Astrocyte (in vitro differentiated cells and primary cell): Measurements from ENCODE around the gene PLB1. TPM values are rescaled to one million over a fixed set of nuclear protein-coding genes. Genes with fewer than 3 reads are reported as not detected.
A peak's percentile ranks its signal among the peaks of the same experiment; 100 is the strongest.

Experiments
- DNase-seq: peaks from one replicate; pipeline ENCODE4 v3.0.0-alpha.2; 2010; ENCODE audit warnings: low read depth
- FAIRE-seq: peaks from 2 replicates; lab custom pipeline; 2011; peaks lifted over from hg19 to GRCh38; lab: Jason Lieb, UNC
- H2AFZ ChIP-seq: 2 replicates; pipeline ENCODE4 v1.6.0; 2012; ENCODE audit warnings: low read depth, low read length, inconsistent platforms
- H3K27ac ChIP-seq: 2 replicates; pipeline ENCODE4 v1.5.1; 2011; ENCODE audit warnings: low read depth, low read length, inconsistent platforms
- H3K27me3 ChIP-seq: 2 replicates; pipeline ENCODE4 v1.6.0; 2011; ENCODE audit warnings: low read length, inconsistent platforms; ENCODE audit not compliant: insufficient read depth
- H3K36me3 ChIP-seq: 2 replicates; pipeline ENCODE4 v1.5.1; 2011; ENCODE audit warnings: low read length, inconsistent platforms; ENCODE audit not compliant: insufficient read depth
- H3K4me1 ChIP-seq: 2 replicates; pipeline ENCODE4 v1.5.1; 2011; ENCODE audit warnings: low read length, inconsistent platforms; ENCODE audit not compliant: insufficient read depth
- H3K4me2 ChIP-seq: 2 replicates; pipeline ENCODE4 v1.6.0; 2012; ENCODE audit warnings: low read length, inconsistent platforms
- H3K4me3 ChIP-seq: 2 replicates; pipeline ENCODE4 v1.5.1; 2011; ENCODE audit warnings: low read depth, mild to moderate bottlenecking, low read length, inconsistent platforms; ENCODE audit not compliant: insufficient read depth
- H3K79me2 ChIP-seq: 2 replicates; pipeline ENCODE4 v1.6.0; 2012; ENCODE audit warnings: mild to moderate bottlenecking, low read length, inconsistent platforms; ENCODE audit not compliant: insufficient read depth
- H3K9ac ChIP-seq: 2 replicates; pipeline ENCODE4 v1.6.0; 2012; ENCODE audit warnings: mild to moderate bottlenecking, low read length, inconsistent platforms
- H3K9me3 ChIP-seq: 2 replicates; pipeline ENCODE4 v1.5.1; 2012; ENCODE audit warnings: low read depth, mild to moderate bottlenecking, low read length, inconsistent platforms; ENCODE audit not compliant: insufficient read depth
- H4K20me1 ChIP-seq: 2 replicates; pipeline ENCODE4 v1.6.0; 2012; ENCODE audit warnings: low read length, inconsistent platforms; ENCODE audit not compliant: insufficient read depth
- H3K27ac Mint-ChIP-seq: one replicate; pipeline ENCODE4 v1.8.0; 2021; ENCODE audit warnings: mild to moderate bottlenecking, mixed read lengths; ENCODE audit not compliant: unreplicated experiment
- H3K27me3 Mint-ChIP-seq: one replicate; pipeline ENCODE4 v1.8.0; 2021; ENCODE audit warnings: low read depth, mixed read lengths; ENCODE audit not compliant: unreplicated experiment
- H3K36me3 Mint-ChIP-seq: one replicate; pipeline ENCODE4 v1.8.0; 2021; ENCODE audit warnings: low read depth, mixed read lengths; ENCODE audit not compliant: unreplicated experiment
- H3K4me1 Mint-ChIP-seq: one replicate; pipeline ENCODE4 v1.8.0; 2021; ENCODE audit warnings: low read depth, mixed read lengths; ENCODE audit not compliant: unreplicated experiment
- H3K4me3 Mint-ChIP-seq: one replicate; pipeline ENCODE4 v1.8.0; 2021; ENCODE audit warnings: mild to moderate bottlenecking, moderate library complexity, mixed read lengths; ENCODE audit not compliant: unreplicated experiment
- H3K9me3 Mint-ChIP-seq: one replicate; pipeline ENCODE4 v1.8.0; 2021; ENCODE audit warnings: mild to moderate bottlenecking, mixed read lengths; ENCODE audit not compliant: unreplicated experiment
- EZH2 ChIP-seq: IDR thresholded peaks from 2 replicates; pipeline ENCODE4 v1.6.1; 2012; ENCODE audit warnings: mild to moderate bottlenecking, low read length, inconsistent platforms; ENCODE audit not compliant: insufficient read depth
- total RNA-seq: library from RNA; stranded (reverse); gene quantifications from 2 replicates; pipeline ENCODE4 v1.2.1, GENCODE V29; 2021
- TF ChIP-seq, protein P1 (sequence below): IDR thresholded peaks from 2 replicates; pipeline ENCODE4 v1.5.1; 2011; ENCODE audit warnings: low read depth, mild to moderate bottlenecking, inconsistent platforms, low read length, moderate library complexity; ENCODE audit not compliant: insufficient read depth

The PLB1 gene
- total RNA-seq, 1 donor from 2014 or later, result 0.98 TPM

DNA sequence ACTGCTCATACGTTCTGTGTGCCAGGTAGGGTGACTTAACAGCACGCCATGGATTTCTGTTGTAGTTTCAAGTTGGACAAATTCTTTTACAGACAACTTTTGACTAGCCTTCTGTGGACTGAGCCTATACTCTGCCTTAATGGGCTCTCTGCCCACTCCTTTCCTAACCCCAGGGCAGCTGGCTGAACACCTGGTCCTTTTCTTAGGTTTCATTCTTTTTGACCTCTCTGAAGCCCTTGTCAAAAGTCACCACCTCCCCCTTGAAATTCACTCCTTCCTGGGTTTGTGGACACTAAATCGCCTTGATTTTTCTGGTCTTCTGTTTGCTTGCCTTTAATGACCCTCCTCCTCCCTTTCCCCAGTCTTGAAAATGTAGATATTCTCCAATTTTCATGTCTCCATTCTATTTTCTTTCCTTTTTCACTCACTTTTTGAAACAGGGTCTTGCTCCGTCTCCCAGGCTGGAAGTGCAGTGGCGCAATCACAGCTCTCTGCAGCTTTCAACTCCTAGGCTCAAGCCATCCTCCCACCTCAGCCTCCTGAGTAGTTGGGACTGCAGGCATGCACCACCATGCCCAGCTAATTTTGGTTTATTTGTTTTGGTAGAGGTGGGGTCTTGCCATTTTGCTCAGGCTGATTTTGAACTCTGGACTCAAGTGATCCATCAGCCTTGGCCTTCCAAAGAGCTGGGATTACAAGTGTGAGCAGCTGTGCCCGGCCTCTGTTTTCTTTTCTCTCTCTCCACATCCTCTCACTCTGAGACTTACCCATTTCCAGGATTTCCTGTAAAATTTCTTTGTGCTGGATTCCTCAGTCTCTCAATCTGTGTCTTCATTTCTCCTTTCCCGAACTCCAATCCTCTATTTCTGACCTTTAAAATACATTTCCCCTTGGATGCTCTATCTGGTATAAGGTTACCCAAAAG is 112.9 kb downstream of the PLB1 start:
- Histone ChIP-seq H3K4me2 (no peak overlapping the region), H3K4me1 (peaks cover 14% of the 10 kb centered on the region), H3K27me3 (no peaks in the 10 kb centered on the region), H3K79me2 (no peaks in the 10 kb centered on the region), H3K36me3 (no peaks in the 10 kb centered on the region), H2AFZ (no peak overlapping the region), H3K27ac (no peak overlapping the region), H3K9ac (no peak overlapping the region), H4K20me1 (no peaks in the 10 kb centered on the region), H3K4me3 (no peak overlapping the region), H3K9me3 (no peaks in the 10 kb centered on the region)
- Mint-ChIP-seq H3K27ac (peak overlapping the region; percentile 53), H3K4me3 (peak overlapping the region; percentile 60), H3K36me3 (no peaks in the 10 kb centered on the region), H3K27me3 (no peaks in the 10 kb centered on the region), H3K9me3 (no peaks in the 10 kb centered on the region), H3K4me1 (peaks cover 38% of the 10 kb centered on the region)
- TF ChIP-seq, protein P1, sequence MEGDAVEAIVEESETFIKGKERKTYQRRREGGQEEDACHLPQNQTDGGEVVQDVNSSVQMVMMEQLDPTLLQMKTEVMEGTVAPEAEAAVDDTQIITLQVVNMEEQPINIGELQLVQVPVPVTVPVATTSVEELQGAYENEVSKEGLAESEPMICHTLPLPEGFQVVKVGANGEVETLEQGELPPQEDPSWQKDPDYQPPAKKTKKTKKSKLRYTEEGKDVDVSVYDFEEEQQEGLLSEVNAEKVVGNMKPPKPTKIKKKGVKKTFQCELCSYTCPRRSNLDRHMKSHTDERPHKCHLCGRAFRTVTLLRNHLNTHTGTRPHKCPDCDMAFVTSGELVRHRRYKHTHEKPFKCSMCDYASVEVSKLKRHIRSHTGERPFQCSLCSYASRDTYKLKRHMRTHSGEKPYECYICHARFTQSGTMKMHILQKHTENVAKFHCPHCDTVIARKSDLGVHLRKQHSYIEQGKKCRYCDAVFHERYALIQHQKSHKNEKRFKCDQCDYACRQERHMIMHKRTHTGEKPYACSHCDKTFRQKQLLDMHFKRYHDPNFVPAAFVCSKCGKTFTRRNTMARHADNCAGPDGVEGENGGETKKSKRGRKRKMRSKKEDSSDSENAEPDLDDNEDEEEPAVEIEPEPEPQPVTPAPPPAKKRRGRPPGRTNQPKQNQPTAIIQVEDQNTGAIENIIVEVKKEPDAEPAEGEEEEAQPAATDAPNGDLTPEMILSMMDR, result no peak
- TF ChIP-seq EZH2, result no peak
- DNase-seq (no peak), FAIRE-seq (no peak)

DNA sequence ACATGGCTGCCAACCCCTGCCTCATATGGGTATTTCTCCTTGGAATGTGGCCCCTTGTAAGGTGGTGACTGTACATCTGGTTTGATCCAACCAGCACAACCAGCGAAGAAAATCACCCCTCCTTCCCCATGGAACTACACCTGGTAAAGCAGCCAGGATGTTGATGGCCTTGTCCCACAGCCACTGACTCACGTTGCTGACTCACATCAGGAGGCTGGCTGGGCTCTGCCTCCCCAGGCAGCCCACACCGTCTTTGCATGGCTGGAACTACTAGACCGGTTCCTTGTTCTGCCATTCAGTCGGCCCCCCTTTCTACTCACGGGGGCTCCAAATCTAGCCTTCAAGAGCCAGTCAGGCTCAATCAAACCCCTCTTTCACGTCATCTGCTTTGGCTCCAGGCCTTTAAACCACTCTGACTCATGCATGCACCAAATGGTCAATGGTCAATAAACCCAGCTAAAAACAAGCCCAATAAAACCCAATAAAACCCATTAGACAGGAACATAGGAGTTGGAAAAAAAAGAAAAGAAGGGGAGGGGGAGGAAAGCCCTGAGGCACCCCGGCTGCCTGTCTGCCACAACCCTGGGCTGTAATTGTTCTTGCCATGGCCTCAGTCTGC is 114.8 kb downstream of the PLB1 start:
- no peaks in the 10 kb centered on the region for H3K9me3 Mint-ChIP-seq
- H4K20me1 ChIP-seq, result no peaks in the 10 kb centered on the region
- FAIRE-seq, result peak; percentile 97
- H3K36me3 ChIP-seq, result no peaks in the 10 kb centered on the region
- H3K9ac ChIP-seq, result no peak overlapping the region
- peak overlapping the region; percentile 55 for H3K4me2 ChIP-seq
- peaks cover 38% of the 10 kb centered on the region for H3K4me1 Mint-ChIP-seq
- no peaks in the 10 kb centered on the region for H3K27me3 Mint-ChIP-seq
- H3K4me3 ChIP-seq, result no peak overlapping the region
- H3K27me3 ChIP-seq, result no peaks in the 10 kb centered on the region
- DNase-seq, result peak; percentile 96
- H3K4me1 ChIP-seq, result peaks cover 24% of the 10 kb centered on the region
- no peaks in the 10 kb centered on the region for H3K36me3 Mint-ChIP-seq
- no peak overlapping the region for H2AFZ ChIP-seq
- H3K79me2 ChIP-seq, result no peaks in the 10 kb centered on the region
- H3K9me3 ChIP-seq, result no peaks in the 10 kb centered on the region
- no peak for TF ChIP-seq EZH2
- TF ChIP-seq, protein P1, result no peak
- peak overlapping the region; percentile 27 for H3K4me3 Mint-ChIP-seq
- peak overlapping the region; percentile 56 for H3K27ac ChIP-seq
- peak overlapping the region; percentile 95 for H3K27ac Mint-ChIP-seq
